H1 (cell line): Measurements from ENCODE around the gene FAM120B. TPM values are rescaled to one million over a fixed set of nuclear protein-coding genes. Genes with fewer than 3 reads are reported as not detected.

ENCODE experiments used
- ASH2L ChIP-seq: fragments of 200-600, 300-600 bp; sonication (generic); IDR thresholded peaks from one replicate; pipeline ENCODE4 v1.7.1; 2017; ENCODE audit warnings: low read length
- CHD2 ChIP-seq: IDR thresholded peaks from 2 replicates; pipeline ENCODE4 v1.6.1; 2012; ENCODE audit warnings: low read length, improper control_type of control experiment
- CHD7 ChIP-seq: fragments of 300-600 bp; sonication (generic); IDR thresholded peaks from 2 replicates; pipeline ENCODE4 v1.7.1; 2012; ENCODE audit warnings: low read length, moderate library complexity, mild to moderate bottlenecking, inconsistent platforms; ENCODE audit not compliant: insufficient replicate concordance
- E2F6 ChIP-seq: IDR thresholded peaks from 2 replicates; pipeline ENCODE4 v1.6.1; 2012; ENCODE audit warnings: inconsistent platforms
- HDAC6 ChIP-seq: IDR thresholded peaks from one replicate; pipeline ENCODE4 v1.7.1; 2012; ENCODE audit warnings: low read depth, mild to moderate bottlenecking, inconsistent platforms, low read length, moderate library complexity
- SIN3A ChIP-seq, 2 experiments: IDR thresholded peaks in 1 of 2; conservative IDR thresholded peaks in 1 of 2; 2 replicates each; pipeline ENCODE4 v1.6.1; 2011 to 2012; ENCODE audit warnings: low read length in 2 of 2, improper control_type of control experiment in 1 of 2, low read depth in 1 of 2, mild to moderate bottlenecking in 1 of 2
- polyA plus RNA-seq, 7 experiments: library from polyadenylated mRNA; depleted of rRNA in 3 of 7; stranded (reverse) in 5 of 7; unstranded in 2 of 7; fragments of >200 nt in 5 of 7; fragments of 200-250 nt in 2 of 7; gene quantifications; 1 replicate in 5 of 7; 2 replicates in 1 of 7; 4 replicates in 1 of 7; pipeline versions ENCODE4 v1.2.1 to v1.2.3, GENCODE V29; 2011 to 2013; ENCODE audit warnings: missing spikeins in 2 of 7, mixed read lengths in 2 of 7
- total RNA-seq: library from RNA; stranded (reverse); fragmentation: NEBNext Ultra II Directional; extraction: Animal tissue kit (Norgen Biotek cat#: 25700); gene quantifications from 2 replicates; pipeline ENCODE4 v1.2.1, GENCODE V29; 2021

FAM120B gene
- total and polyA plus RNA-seq, 2 of the 8 experiments (the other 6 are each of a cell fraction or from before 2014, with no cell fraction given), result 5.1 to 12.5 TPM

- no peak for TF ChIP-seq E2F6
- no peak for TF ChIP-seq HDAC6
- TF ChIP-seq CHD7, result no peak
- TF ChIP-seq SIN3A (conservative IDR thresholded peaks at IDR 0.05 in 1 of 2, IDR thresholded peaks at IDR 0.05 in 1 of 2; ENCODE audit: low read depth in 1 of 2, low read length in 2 of 2), result no peak
- TF ChIP-seq ASH2L, result no peak
- no peak for TF ChIP-seq CHD2
- TF ChIP-seq, all 59 proteins: peak for 0
Observed at GRCh38 chr6:170393807-170394399, 87.3 kb downstream of the FAM120B start (continued).
